A673 (cell line): ENCODE results near the gene NID1. TPM values are rescaled to one million over a fixed set of nuclear protein-coding genes. Genes with fewer than 3 reads are reported as not detected.
A peak's percentile ranks its signal among the peaks of the same experiment; 100 is the strongest.
"Not testable (repeated sequence)": the region's sequence is repeated elsewhere in the genome, so short reads cannot be mapped to it uniquely, and the experiment has no call there.

ENCODE experiments used
- BruUV-seq: library from RNA; stranded (reverse); fragments of 400-500 nt; replicated peaks from 2 replicates; lab custom pipeline; 2021; lab: Mats Ljungman, UMichigan
- CTCF ChIA-PET: fragments of 300-600 bp; sonication (Branson Sonifier 250); formaldehyde crosslinking; loops from one replicate; lab custom pipeline; 2022; ENCODE audit warnings: antibody characterized with exemption; lab: Charles Lee
- POLR2A ChIA-PET: fragments of 300-600 bp; sonication (Branson Sonifier 250); formaldehyde crosslinking; loops from one replicate; lab custom pipeline; 2022; ENCODE audit warnings: antibody characterized with exemption; ENCODE audit not compliant: low non-redundant PET; lab: Charles Lee
- DNase-seq: peaks from one replicate; pipeline ENCODE4 v3.0.0-alpha.2; 2015; ENCODE audit warnings: low spot score
- H3K27ac ChIP-seq: fragments of 200-600 bp; sonication (generic); 2 replicates; pipeline ENCODE4 v1.5.1; 2016; ENCODE audit warnings: mixed run types, low read depth, mild to moderate bottlenecking, mixed read lengths, antibody characterized with exemption, low read length; ENCODE audit not compliant: poor library complexity, severe bottlenecking
- H3K27me3 ChIP-seq: fragments of 200-600 bp; sonication (generic); replicated peaks from 2 replicates; pipeline ENCODE4 v1.6.1; 2017; ENCODE audit warnings: mixed run types, low read depth, mild to moderate bottlenecking, mixed read lengths, antibody characterized with exemption, low read length; ENCODE audit not compliant: insufficient read depth, poor library complexity
- H3K36me3 ChIP-seq: fragments of 200-600 bp; sonication (generic); 2 replicates; pipeline ENCODE4 v1.6.1; 2016; ENCODE audit warnings: mixed run types, mild to moderate bottlenecking, mixed read lengths, antibody characterized with exemption, low read length; ENCODE audit not compliant: insufficient read depth, poor library complexity, severe bottlenecking
- H3K4me1 ChIP-seq: fragments of 200-600 bp; sonication (generic); 2 replicates; pipeline ENCODE4 v1.6.1; 2017; ENCODE audit warnings: mixed run types, mild to moderate bottlenecking, mixed read lengths, antibody characterized with exemption, low read length; ENCODE audit not compliant: insufficient read depth, poor library complexity, severe bottlenecking
- H3K4me3 ChIP-seq: fragments of 200-600 bp; sonication (generic); 2 replicates; pipeline ENCODE4 v1.5.1; 2016; ENCODE audit warnings: low read depth, mixed run types, mild to moderate bottlenecking, mixed read lengths, low read length; ENCODE audit not compliant: poor library complexity, severe bottlenecking
- H3K9me3 ChIP-seq: fragments of 200-600 bp; sonication (generic); 2 replicates; pipeline ENCODE4 v1.6.1; 2016; ENCODE audit warnings: mixed run types, low read depth, mild to moderate bottlenecking, mixed read lengths, antibody characterized with exemption, low read length; ENCODE audit not compliant: poor library complexity, severe bottlenecking
- EZH2 ChIP-seq: fragments of 200-600 bp; sonication (generic); IDR thresholded peaks from 2 replicates; pipeline ENCODE4 v1.6.1; 2017; ENCODE audit warnings: borderline replicate concordance, low read depth, mild to moderate bottlenecking, mixed read lengths, antibody characterized with exemption, low read length; ENCODE audit not compliant: poor library complexity, severe bottlenecking
- intact Hi-C: fragments of 100-400 bp; cut with micrococcal nuclease; formaldehyde crosslinking; loops from one replicate; pipeline ENCODE4 v1.10.0; 2022; ENCODE audit not compliant: unreplicated experiment
- total RNA-seq: library from RNA; stranded (reverse); gene quantifications from 2 replicates; pipeline ENCODE4 v1.2.3, GENCODE V29; 2021
- TF ChIP-seq, protein P1 (sequence below): fragments of 300-800, 200-600 bp; sonication (generic); conservative IDR thresholded peaks from 2 replicates; pipeline ENCODE4 v1.5.1; 2017; ENCODE audit warnings: low read depth, mild to moderate bottlenecking, antibody characterized with exemption, low read length, moderate library complexity, mixed read lengths

NID1 gene
- total RNA-seq, 1 experiment from 2014 or later = 0.64 TPM

DNA sequence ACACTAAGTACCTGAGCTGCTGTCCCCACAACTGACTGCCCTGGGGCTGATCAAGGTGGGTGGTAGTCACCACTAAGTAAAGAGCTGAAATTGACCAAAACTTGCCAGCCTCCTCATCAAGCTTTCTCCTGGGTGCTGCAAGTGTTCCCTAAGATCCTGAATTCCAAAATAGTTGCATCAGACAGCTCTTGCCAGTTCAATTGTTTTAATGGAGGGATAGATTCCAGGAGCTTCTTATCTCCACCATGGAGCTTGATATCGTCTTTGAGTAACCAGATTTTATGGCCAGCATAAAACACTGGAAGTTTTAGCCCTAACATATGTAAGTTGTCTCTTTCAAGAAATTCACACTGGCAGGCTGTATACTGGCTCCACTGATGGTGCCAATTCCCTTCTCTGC is 90.3 kb downstream of the NID1 start:
- Histone ChIP-seq H3K4me1 (no peaks in the 10 kb centered on the region), H3K9me3 (no peaks in the 10 kb centered on the region), H3K4me3 (no peak overlapping the region), H3K27ac (no peak overlapping the region), H3K36me3 (no peaks in the 10 kb centered on the region), H3K27me3 (no peaks in the 10 kb centered on the region)
- no peak for DNase-seq
- intact Hi-C loops = loop anchor here (5.0 to 10.0 kb wide), 3 partner anchors 110 to 870 kb away; partner anchors contain the start of gene LYST
- POLR2A ChIA-PET = no interaction called here
- TF ChIP-seq, protein P1, sequence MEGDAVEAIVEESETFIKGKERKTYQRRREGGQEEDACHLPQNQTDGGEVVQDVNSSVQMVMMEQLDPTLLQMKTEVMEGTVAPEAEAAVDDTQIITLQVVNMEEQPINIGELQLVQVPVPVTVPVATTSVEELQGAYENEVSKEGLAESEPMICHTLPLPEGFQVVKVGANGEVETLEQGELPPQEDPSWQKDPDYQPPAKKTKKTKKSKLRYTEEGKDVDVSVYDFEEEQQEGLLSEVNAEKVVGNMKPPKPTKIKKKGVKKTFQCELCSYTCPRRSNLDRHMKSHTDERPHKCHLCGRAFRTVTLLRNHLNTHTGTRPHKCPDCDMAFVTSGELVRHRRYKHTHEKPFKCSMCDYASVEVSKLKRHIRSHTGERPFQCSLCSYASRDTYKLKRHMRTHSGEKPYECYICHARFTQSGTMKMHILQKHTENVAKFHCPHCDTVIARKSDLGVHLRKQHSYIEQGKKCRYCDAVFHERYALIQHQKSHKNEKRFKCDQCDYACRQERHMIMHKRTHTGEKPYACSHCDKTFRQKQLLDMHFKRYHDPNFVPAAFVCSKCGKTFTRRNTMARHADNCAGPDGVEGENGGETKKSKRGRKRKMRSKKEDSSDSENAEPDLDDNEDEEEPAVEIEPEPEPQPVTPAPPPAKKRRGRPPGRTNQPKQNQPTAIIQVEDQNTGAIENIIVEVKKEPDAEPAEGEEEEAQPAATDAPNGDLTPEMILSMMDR = no peak
- CTCF ChIA-PET = no interaction called here
- no TSS peak for BruUV-seq

DNA sequence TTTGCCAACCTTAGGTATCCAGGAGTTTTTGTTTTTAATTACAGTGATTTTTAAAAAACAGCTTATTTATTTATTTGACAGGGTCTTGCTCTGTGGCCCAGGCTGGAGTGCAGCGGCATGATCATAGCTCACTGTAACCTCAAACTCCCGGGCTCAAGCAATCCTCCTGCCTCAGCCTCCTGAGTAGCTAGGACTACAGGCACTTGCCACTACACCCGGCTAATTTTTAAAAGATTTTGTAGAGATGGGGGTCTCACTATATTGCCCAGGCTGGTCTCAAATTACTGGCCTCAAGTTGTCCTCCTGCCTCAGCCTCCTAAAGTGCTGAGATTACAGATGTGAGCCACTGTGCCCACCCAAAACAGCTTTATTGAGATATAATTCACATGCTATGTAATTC is 92.2 kb downstream of the NID1 start:
- H3K36me3 ChIP-seq, H3K9me3 ChIP-seq, CTCF ChIA-PET, POLR2A ChIA-PET, H3K27ac ChIP-seq, BruUV-seq, DNase-seq, H3K4me3 ChIP-seq, H3K4me1 ChIP-seq, H3K27me3 ChIP-seq: not testable (repeated sequence)
- intact Hi-C loops = loop anchor here (5.0 to 10.0 kb wide), 3 partner anchors 108 to 868 kb away; partner anchors contain the start of gene LYST

DNA sequence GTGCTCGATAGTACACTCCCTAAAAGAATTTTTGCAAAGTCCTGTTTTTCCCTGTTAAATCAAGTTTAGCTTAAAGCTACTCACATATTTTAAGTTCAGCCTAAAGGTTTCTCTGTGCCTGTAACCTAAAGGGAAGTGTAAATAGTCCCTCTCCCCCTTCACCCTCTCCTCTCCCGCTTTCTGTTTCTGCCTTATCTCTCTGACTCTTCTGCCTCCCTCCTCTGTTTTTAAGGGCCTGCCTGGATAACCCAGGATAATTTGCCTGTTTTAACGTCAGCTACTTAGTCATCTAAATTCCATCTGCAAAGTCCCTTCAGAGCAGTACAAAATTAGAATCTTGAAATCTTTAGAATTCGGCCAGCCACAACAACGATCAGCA is 92.6 kb downstream of the NID1 start:
- H3K4me3 ChIP-seq = no peak overlapping the region
- intact Hi-C loops = loop anchor here (5.0 to 10.0 kb wide), 3 partner anchors 107 to 867 kb away; partner anchors contain the start of gene LYST
- TF ChIP-seq EZH2 = no peak
- TF ChIP-seq, protein P1 = no peak
- H3K4me1 ChIP-seq = no peaks in the 10 kb centered on the region
- H3K27ac ChIP-seq = no peak overlapping the region
- no peaks in the 10 kb centered on the region for H3K9me3 ChIP-seq
- no peaks in the 10 kb centered on the region for H3K36me3 ChIP-seq
- DNase-seq = peak; percentile 1
- ChIA-PET POLR2A (no interaction called here), CTCF (interaction anchor here (0.6 to 1.2 kb wide), 4 partner anchors 12 to 467 kb away, joined by 3 to 8 read pairs (median 4); partner anchors contain the start of gene LYST)
- no TSS peak for BruUV-seq
- H3K27me3 ChIP-seq = no peaks in the 10 kb centered on the region
